HG03378 (cell line): ENCODE measurements around the gene NUDT5.
"Not testable (repeated sequence)": the region's sequence is repeated elsewhere in the genome, so short reads cannot be mapped to it uniquely, and the experiment has no call there.

Source experiments
- ATAC-seq: cut with Tn5 transposase; IDR thresholded peaks from one replicate; pipeline ENCODE4 v1.9.1; 2021; ENCODE audit warnings: mild to moderate bottlenecking, moderate library complexity; ENCODE audit not compliant: unreplicated experiment

NUDT5 gene

GRCh38 chr10:12205082-12205481 is 9.4 kb upstream of the NUDT5 start:
- no peak for ATAC-seq

GRCh38 chr10:12202226-12202625 is 6.5 kb upstream of the NUDT5 start:
- no peak for ATAC-seq

DNA sequence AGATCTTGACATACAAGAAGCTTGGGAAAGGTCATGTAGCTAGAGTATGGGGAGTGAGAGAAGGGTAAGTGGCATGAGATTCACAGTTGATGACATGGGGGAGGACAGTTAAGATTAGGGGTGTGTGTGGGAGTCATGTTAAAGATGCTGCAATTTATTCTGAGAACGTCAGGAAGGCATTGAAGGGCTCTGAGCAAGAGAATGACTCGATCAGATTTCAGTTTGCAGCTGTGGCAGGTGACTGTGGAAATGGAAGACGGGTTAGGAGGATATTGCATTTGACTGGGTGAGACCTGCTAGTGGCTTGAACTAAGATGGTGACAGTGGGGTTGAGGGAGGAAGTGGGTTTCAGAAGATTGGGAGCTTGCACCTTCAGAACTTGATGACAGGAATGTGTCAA is 5.9 kb upstream of the NUDT5 start:
- ATAC-seq = no peak

DNA sequence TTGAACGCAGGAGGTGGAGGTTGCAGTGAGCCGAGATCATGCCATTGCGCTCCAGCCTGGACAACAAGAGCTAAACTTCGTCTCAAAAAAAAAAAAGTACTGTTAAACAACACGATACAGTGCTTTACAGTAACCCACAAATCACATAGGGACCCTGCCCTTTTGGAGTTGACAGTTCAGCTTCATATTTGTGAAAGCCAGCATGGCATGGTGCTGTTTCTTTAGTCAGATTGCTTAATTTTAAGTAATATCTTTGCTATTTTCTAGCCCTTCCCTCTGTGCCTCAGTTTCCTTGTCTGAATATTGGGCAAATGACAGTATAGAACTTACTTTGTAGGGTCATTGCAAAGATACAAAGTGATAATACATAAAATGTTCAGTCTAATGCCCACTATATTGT is 5.2 kb upstream of the NUDT5 start:
- no peak for ATAC-seq

- ATAC-seq = no peak
Observed at GRCh38 chr10:12198156-12198555, 2.5 kb upstream of the NUDT5 start.

DNA sequence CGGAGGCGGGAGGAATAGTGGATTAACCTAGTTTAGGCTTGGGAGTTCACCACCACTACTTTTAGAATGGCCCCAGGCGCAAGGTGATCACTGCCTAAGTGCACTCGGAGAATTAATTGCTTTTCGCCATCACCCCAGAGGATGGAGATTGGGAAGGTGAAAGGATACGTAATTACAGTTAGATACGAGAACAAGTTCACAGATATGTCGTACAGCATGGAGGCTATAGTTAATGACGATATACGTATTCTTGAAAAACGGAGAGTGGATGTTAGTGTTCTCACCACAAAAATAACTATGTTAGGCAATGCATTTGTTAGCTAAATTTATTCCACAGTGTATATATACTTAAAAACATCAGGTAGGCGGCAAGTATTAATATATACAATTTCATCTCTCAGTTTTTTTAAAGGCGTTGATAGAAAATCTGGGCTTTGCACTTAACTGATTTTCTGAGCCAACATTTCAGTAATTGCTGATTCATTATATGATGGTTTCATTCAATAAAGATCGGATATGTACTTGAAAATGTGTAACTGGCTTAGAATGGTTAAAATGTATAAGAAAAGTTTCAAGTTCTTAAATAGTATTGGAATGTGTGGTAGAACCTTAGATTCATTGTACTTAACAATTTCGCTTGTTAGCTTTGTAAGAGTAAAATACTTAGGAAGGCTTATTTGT is 980 bp upstream of the NUDT5 start:
- no peak for ATAC-seq

DNA sequence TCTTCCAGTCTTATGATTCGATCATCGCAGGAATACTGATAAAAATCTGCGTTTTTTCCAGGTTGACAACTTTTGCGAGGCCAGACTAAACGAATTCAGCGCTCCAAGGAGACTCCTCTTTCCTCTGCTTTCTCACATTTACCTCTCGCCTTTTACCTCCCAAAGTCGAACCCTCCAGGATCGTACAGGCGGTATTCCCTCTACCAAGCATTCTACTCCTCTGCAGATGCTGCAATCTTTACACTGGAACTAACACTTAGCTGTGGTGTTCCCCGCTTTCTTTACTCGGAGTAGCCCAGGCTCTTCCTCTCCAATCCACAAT is 449 bp downstream of the NUDT5 start:
- ATAC-seq = peak; percentile 11

GRCh38 chr10:12194752-12195271 is 879 bp downstream of the NUDT5 start:
- no peak for ATAC-seq

DNA sequence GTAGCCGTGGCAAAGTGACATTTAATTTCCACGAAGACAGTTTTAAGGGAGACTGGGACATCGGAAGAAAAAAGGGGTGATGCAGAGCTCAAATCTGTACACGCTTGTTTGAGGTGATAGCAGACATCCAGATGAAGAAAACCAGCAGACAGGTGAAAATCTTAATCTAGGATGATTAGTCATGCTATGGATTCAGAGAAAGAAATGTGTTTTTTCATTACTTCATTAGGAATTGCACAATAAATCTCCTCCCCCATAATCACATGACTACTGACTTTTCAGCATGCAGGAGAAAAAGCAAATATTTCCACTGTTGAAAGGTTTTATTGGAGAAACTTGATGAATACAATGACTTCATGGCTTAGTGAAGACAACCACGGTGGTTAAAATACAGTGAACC is 2.5 kb downstream of the NUDT5 start:
- ATAC-seq = no peak

GRCh38 chr10:12191715-12192114 is 4.0 kb downstream of the NUDT5 start:
- no peak for ATAC-seq

- no peak for ATAC-seq
Observed at GRCh38 chr10:12189426-12189825, 6.3 kb downstream of the NUDT5 start.

DNA sequence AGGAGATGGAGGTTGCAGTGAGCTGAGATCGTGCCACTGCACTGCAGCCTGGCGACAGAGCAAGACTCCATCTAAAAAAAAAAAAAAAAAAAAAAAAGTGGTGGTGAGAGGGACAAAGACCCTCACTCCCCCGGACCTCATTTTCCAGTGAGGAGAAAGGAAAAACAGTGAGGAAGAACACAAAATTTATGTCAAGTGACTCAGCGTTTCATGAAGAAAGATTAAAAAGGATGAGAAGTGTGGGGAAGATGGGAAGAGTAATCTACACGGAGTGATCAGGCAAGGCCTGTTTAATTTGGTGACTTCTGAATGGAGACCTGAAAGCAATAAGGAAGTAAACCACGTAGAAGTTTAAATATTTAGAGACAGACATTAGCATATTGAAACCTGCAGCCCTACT is 7.0 kb downstream of the NUDT5 start:
- no peak for ATAC-seq

- no peak for ATAC-seq
Observed at GRCh38 chr10:12187321-12187905, 8.3 kb downstream of the NUDT5 start.

DNA sequence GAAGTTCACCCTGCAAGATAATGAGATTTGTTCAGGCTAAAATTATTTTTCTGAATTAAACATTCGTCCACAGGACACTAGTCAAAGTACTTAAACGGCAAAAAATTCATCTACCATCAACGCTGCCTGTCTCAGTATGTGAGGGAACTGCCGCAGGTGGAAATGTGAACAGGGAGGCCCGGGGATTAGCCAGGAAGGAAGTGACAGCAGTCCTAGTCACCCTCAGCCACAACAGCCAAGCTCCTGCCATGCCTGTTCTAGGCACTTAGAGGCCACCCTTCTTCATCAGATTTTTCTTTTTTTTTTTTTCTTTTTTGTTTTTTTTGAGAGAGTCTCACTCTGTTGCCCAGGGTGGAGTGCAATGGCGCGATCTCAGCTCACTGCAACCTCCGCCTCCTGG is 9.4 kb downstream of the NUDT5 start:
- no peak for ATAC-seq

DNA sequence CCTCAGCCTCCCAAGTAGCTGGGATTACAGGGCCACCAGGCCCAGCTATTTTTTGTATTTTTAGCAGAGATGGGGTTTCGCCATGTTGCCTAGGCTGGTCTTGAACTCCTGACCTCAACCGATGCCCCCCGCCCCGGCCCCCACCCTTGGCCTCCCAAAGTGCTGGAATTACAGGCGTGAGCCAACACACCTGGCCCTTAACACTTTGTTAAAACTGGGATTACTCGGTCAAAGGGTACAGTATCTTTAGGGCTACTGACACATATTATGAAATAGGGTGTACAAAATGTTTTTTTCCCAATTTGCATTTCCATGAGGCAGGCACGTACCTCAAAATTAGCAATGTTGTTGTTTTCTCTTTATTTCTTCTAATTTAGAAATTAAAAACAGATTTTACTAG is 11.5 kb downstream of the NUDT5 start:
- no peak for ATAC-seq

GRCh38 chr10:12181065-12181775 is 14.5 kb downstream of the NUDT5 start:
- no peak for ATAC-seq

DNA sequence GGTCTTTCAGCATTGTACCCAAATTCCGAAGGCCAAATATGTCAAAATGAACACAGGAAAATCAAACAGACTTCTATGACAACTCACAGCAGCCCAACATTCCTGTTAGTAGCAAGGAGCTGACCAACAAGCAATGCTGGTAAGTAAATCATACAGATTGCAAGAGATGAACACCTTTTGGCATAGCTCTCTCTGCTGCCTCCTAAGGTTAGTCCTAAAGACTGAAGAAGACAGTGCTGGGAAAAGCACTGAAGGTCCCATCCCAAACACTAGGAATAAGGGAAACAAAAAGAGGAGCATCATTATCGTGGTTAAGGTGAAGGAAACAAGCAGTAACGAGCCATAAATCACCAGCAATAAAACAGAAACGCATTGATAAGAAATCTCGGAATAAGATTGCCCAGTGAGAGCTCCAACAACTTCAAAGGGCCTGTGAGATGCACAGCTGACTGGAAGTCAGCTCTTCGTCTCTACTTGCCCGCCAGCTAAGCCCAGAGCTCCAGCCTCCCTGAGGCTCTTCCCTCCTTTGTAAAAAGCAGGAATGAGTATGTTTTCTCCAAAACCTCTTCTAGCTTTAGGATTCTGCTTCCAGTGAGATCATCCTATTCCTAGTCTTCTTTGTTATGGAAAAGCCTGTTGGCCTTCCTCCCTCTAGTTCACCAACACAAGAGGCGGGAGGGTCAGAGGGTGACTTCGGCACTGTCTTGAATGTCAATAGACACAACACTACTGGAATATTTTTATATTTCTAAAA is 15.3 kb downstream of the NUDT5 start:
- ATAC-seq = no peak

DNA sequence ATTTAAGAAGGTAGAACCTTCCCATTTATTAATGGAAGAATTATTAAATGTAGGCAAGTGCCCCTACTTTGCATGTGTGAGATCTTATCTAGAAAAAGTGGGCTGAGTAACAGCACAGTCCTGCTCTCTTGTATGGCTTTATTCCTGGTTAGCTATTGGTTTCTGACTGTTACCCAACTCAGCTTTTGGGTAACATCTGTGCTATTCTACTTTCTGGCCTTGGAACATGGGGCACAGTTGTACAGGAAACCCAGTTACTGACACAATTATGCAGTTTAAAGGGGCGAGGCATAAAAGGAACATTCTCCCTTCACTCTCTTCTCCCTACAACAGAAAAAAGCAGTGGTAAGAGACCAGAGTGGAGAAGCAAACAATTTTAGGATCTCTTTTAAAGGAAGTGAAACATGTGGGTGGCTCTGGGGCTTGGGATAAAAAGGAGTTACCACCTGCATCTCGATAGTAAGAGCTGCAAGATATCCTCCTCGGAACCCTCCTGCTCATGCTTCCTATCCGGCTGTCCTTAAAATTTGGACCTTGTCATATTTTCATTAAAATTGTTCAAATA is 16.0 kb downstream of the NUDT5 start:
- ATAC-seq = no peak

- ATAC-seq = no peak
Observed at GRCh38 chr10:12177642-12178041, 18.0 kb downstream of the NUDT5 start.

DNA sequence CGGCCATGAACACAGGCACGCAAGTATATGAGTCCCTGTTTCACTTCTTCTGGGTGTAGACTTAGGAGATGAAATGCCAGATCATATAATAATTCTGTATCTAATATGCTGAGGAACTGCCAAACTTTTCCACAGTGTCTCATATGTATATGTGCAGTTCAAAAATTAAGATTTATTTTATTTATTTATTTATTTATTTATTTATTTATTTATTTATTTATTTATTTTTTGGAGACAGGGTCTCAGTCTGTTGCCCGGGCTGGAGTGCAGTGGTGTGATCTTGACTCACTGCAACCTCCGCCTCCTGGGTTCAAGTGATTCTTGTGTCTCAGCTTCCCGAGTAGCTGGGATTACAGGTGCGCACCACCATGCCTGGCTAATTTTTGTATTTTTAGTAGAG is 24.2 kb downstream of the NUDT5 start:
- not testable (repeated sequence) for ATAC-seq
